ENCODE results near the gene PHTF1.

GRCh38 chr1:113674591-113674990, 84.7 kb downstream of the PHTF1 start:
- TF ChIP-seq TAF1 (IDR thresholded peaks at IDR 0.05; ENCODE audit: borderline replicate concordance, insufficient read depth, low read length) (no peak), SIN3A (IDR thresholded peaks at IDR 0.05; ENCODE audit: borderline replicate concordance, insufficient read depth, low read length) (no peak), REST (IDR thresholded peaks at IDR 0.05; ENCODE audit: insufficient read depth in 1 of 2, low read depth in 2 of 2, low read length in 2 of 2) (no peak), POLR2AphosphoS5 (IDR thresholded peaks at IDR 0.05; ENCODE audit: low read depth, low read length) (no peak), FOXP2 (optimal IDR thresholded peaks at IDR 0.05; ENCODE audit: borderline replicate concordance, extremely low read depth, extremely low read length, insufficient read depth) (no peak)
